IMR-90 (cell line): ENCODE results near the gene TAF4B. TPM values are rescaled to one million over a fixed set of nuclear protein-coding genes. Genes with fewer than 3 reads are reported as not detected.

Experiments used
- ATAC-seq: fragments of 200-7000 bp; cut with Tn5 transposase; 2 replicates; pipeline ENCODE4 v1.9.1; 2020; ENCODE audit warnings: low read depth, mild to moderate bottlenecking, moderate library complexity
- BruUV-seq: library from RNA; stranded (reverse); fragments of 400-500 nt; replicated peaks from 2 replicates; lab custom pipeline; 2021; lab: Mats Ljungman, UMichigan
- CTCF ChIA-PET: fragments of 300-600 bp; formaldehyde crosslinking; extraction: SDS; loops from one replicate; lab custom pipeline; 2021; ENCODE audit warnings: antibody characterized with exemption; lab: Yijun Ruan, JAX
- POLR2A ChIA-PET: fragments of 300-600 bp; sonication (Branson Sonifier 250); formaldehyde crosslinking; loops from one replicate; lab custom pipeline; 2022; ENCODE audit warnings: antibody characterized with exemption; ENCODE audit not compliant: unreplicated experiment; lab: Charles Lee
- DNase-seq: peaks from one replicate; pipeline ENCODE4 v3.0.0; 2013
- H2AFZ ChIP-seq: replicated peaks from 2 replicates; pipeline ENCODE3; 2013; ENCODE audit warnings: low read length, mild to moderate bottlenecking; ENCODE audit not compliant: poor library complexity
- H2AK5ac ChIP-seq: 2 replicates; pipeline ENCODE4 v1.6.1; 2013; ENCODE audit warnings: low read depth, low read length, inconsistent platforms
- H2AK9ac ChIP-seq: replicated peaks from 2 replicates; pipeline ENCODE3; 2013; ENCODE audit warnings: mild to moderate bottlenecking, low read depth, low read length, moderate library complexity; ENCODE audit not compliant: poor library complexity
- H2BK120ac ChIP-seq: 2 replicates; pipeline ENCODE4 v1.6.1; 2013; ENCODE audit warnings: low read depth, low read length, inconsistent platforms
- H2BK15ac ChIP-seq: 3 replicates; pipeline ENCODE4 v1.6.1; 2013; ENCODE audit warnings: low read depth, low read length, inconsistent platforms
- H2BK20ac ChIP-seq: 2 replicates; pipeline ENCODE4 v1.6.1; 2013; ENCODE audit warnings: low read depth, mild to moderate bottlenecking, inconsistent platforms, low read length, moderate library complexity
- H2BK5ac ChIP-seq: 2 replicates; pipeline ENCODE4 v1.6.1; 2013; ENCODE audit warnings: mild to moderate bottlenecking, low read depth, low read length, inconsistent platforms; ENCODE audit not compliant: poor library complexity, severe bottlenecking
- H3K14ac ChIP-seq: replicated peaks from 2 replicates; pipeline ENCODE4 v1.6.1; 2013; ENCODE audit warnings: low read depth, low read length, inconsistent platforms
- H3K18ac ChIP-seq: 2 replicates; pipeline ENCODE4 v1.6.1; 2013; ENCODE audit warnings: low read depth, low read length, control low read depth
- H3K23ac ChIP-seq: 2 replicates; pipeline ENCODE4 v1.6.1; 2013; ENCODE audit warnings: low read depth, low read length, inconsistent platforms
- H3K27ac ChIP-seq: 2 replicates; pipeline ENCODE4 v1.5.1; 2013; ENCODE audit warnings: mild to moderate bottlenecking, control low read depth, low read length; ENCODE audit not compliant: insufficient read depth
- H3K27me3 ChIP-seq: 2 replicates; pipeline ENCODE4 v1.6.1; 2013; ENCODE audit warnings: low read length; ENCODE audit not compliant: control insufficient read depth, insufficient read depth
- H3K36me3 ChIP-seq: 2 replicates; pipeline ENCODE4 v1.6.1; 2013; ENCODE audit warnings: low read length, mixed read lengths; ENCODE audit not compliant: control insufficient read depth, insufficient read depth
- H3K4ac ChIP-seq: 2 replicates; pipeline ENCODE4 v1.6.1; 2013; ENCODE audit warnings: low read depth, low read length, inconsistent platforms
- H3K4me1 ChIP-seq: 2 replicates; pipeline ENCODE4 v1.6.1; 2013; ENCODE audit warnings: low read length, mixed read lengths; ENCODE audit not compliant: control insufficient read depth, insufficient read depth
- H3K4me2 ChIP-seq: 2 replicates; pipeline ENCODE4 v1.6.1; 2013; ENCODE audit warnings: low read depth, mild to moderate bottlenecking, control low read depth, low read length, moderate library complexity
- H3K4me3 ChIP-seq: 2 replicates; pipeline ENCODE4 v1.5.1; 2013; ENCODE audit warnings: low read depth, mild to moderate bottlenecking, control low read depth, low read length, moderate library complexity; ENCODE audit not compliant: insufficient read depth
- H3K56ac ChIP-seq: 2 replicates; pipeline ENCODE4 v1.6.1; 2013; ENCODE audit warnings: low read length, inconsistent platforms; ENCODE audit not compliant: insufficient read depth; ENCODE audit errors: extremely low read depth
- H3K79me1 ChIP-seq, 2 experiments: 2 replicates each; pipeline ENCODE4 v1.6.1; 2013; ENCODE audit warnings: low read length in 2 of 2, inconsistent platforms in 1 of 2, low read depth in 1 of 2
- H3K9ac ChIP-seq: 2 replicates; pipeline ENCODE4 v1.6.1; 2013; ENCODE audit warnings: low read depth, low read length, control low read depth
- H3K9me1 ChIP-seq: 2 replicates; pipeline ENCODE4 v1.6.1; 2013; ENCODE audit warnings: low read length, inconsistent platforms; ENCODE audit not compliant: insufficient read depth
- H3K9me3 ChIP-seq: 2 replicates; pipeline ENCODE4 v1.6.1; 2013; ENCODE audit warnings: low read length; ENCODE audit not compliant: control insufficient read depth, insufficient read depth
- H4K20me1 ChIP-seq: 2 replicates; pipeline ENCODE4 v1.6.1; 2013; ENCODE audit warnings: low read length, inconsistent platforms; ENCODE audit not compliant: insufficient read depth
- H4K5ac ChIP-seq: 2 replicates; pipeline ENCODE4 v1.6.1; 2013; ENCODE audit warnings: mild to moderate bottlenecking, low read depth, low read length, control low read depth
- H4K8ac ChIP-seq, 2 experiments: 2 replicates each; pipeline ENCODE4 v1.6.1; 2013; ENCODE audit warnings: low read depth in 2 of 2, low read length in 2 of 2, control low read depth in 1 of 2, inconsistent platforms in 1 of 2
- H4K91ac ChIP-seq: 2 replicates; pipeline ENCODE4 v1.6.1; 2013; ENCODE audit warnings: low read depth, low read length, inconsistent platforms; ENCODE audit not compliant: insufficient read depth
- CEBPB ChIP-seq: IDR thresholded peaks from 2 replicates; pipeline ENCODE4 v1.6.1; 2012; ENCODE audit warnings: low read depth, low read length, improper control_type of control experiment
- CTCF ChIP-seq: conservative IDR thresholded peaks from 2 replicates; pipeline ENCODE4 v1.5.1; 2012; ENCODE audit warnings: mild to moderate bottlenecking, low read depth, low read length, improper control_type of control experiment
- FOS ChIP-seq: fragments of 150-350 bp; IDR thresholded peaks from 2 replicates; pipeline ENCODE4 v1.6.1; 2016; ENCODE audit warnings: low read depth, low read length
- MXI1 ChIP-seq: IDR thresholded peaks from 2 replicates; pipeline ENCODE4 v1.6.1; 2012; ENCODE audit warnings: low read depth, mild to moderate bottlenecking, low read length, moderate library complexity, borderline replicate concordance
- NFE2L2 ChIP-seq: fragments of 150-350 bp; IDR thresholded peaks from 2 replicates; pipeline ENCODE4 v1.6.1; 2016; ENCODE audit warnings: low read depth, mild to moderate bottlenecking, low read length
- POLR2A ChIP-seq: IDR thresholded peaks from 2 replicates; pipeline ENCODE4 v1.6.1; 2012; ENCODE audit warnings: mild to moderate bottlenecking, low read depth, low read length
- RAD21 ChIP-seq: IDR thresholded peaks from 2 replicates; pipeline ENCODE4 v1.6.1; 2012; ENCODE audit warnings: low read length, improper control_type of control experiment
- RCOR1 ChIP-seq: IDR thresholded peaks from 2 replicates; pipeline ENCODE4 v1.6.1; 2012; ENCODE audit warnings: mild to moderate bottlenecking, low read length, improper control_type of control experiment; ENCODE audit not compliant: insufficient replicate concordance
- RFX5 ChIP-seq: IDR thresholded peaks from 2 replicates; pipeline ENCODE4 v1.8.0; 2012; ENCODE audit warnings: low read depth, mild to moderate bottlenecking, low read length, moderate library complexity
- SMC3 ChIP-seq: fragments of 150-350 bp; IDR thresholded peaks from 2 replicates; pipeline ENCODE4 v1.6.1; 2016; ENCODE audit warnings: low read depth, mild to moderate bottlenecking, antibody characterized with exemption, low read length, moderate library complexity
- USF2 ChIP-seq: fragments of 150-350 bp; IDR thresholded peaks from 2 replicates; pipeline ENCODE4 v1.6.1; 2017; ENCODE audit warnings: mild to moderate bottlenecking, antibody characterized with exemption, low read length, low read depth
- WGBS, 2 experiments: methylation state at CpG; one replicate each; pipeline versions ENCODE4 v1.1.5 to v1.1.7; 2013; ENCODE audit warnings: missing lambda C conversion rate in 2 of 2; ENCODE audit not compliant: insufficient read length in 1 of 2; ENCODE audit errors: extremely low coverage in 2 of 2; 5-methylcytosine and 5-hydroxymethylcytosine counted together
- dilution Hi-C: fragments of 300-500 bp; cut with HindIII; formaldehyde crosslinking; loops from one replicate; pipeline ENCODE4 v1.14.3; 2018; ENCODE audit warnings: low sequenced_read_pairs; ENCODE audit not compliant: unreplicated experiment
- in situ Hi-C: fragments of 300-500 bp; cut with MboI; formaldehyde crosslinking; loops from 3 replicates; pipeline ENCODE4 v1.14.3; 2019; ENCODE audit warnings: low sequenced_read_pairs, inconsistent platforms, mixed read lengths
- intact Hi-C: fragments of 100-400 bp; cut with micrococcal nuclease; formaldehyde crosslinking; loops from 2 replicates; pipeline ENCODE4 v1.10.0; 2022
- polyA plus RNA-seq, 3 experiments: library from polyadenylated mRNA; depleted of rRNA; stranded (reverse); fragments of >200 nt; gene quantifications; 2 replicates each; pipeline ENCODE4 v1.2.3, GENCODE V29; 2012; ENCODE audit warnings: low replicate concordance in 1 of 3
- total RNA-seq: library from RNA; depleted of rRNA; stranded (reverse); fragments of >200 nt; gene quantifications from 2 replicates; pipeline ENCODE4 v1.2.3, GENCODE V29; 2012

TAF4B gene
- total and polyA plus RNA-seq, 2 of the 4 experiments (the other 2 are of a cell fraction), result 0.38 to 1.1 TPM

GRCh38 chr18:26356045-26356785 is 130.0 kb downstream of the TAF4B start:
- H3K79me1 ChIP-seq, result no peaks in the 10 kb centered on the region
- dilution Hi-C loops, result no loop called here
- no peak overlapping the region for H2AFZ ChIP-seq
- no peak overlapping the region for H2BK120ac ChIP-seq
- H3K4me1 ChIP-seq, result no peaks in the 10 kb centered on the region
- CTCF ChIA-PET, result interaction anchor here (1.0 kb wide), 1 partner anchor 28 kb away, joined by 3 read pairs; no protein-coding TSS in a partner anchor
- no peak overlapping the region for H2AK9ac ChIP-seq
- H3K9me1 ChIP-seq, result no peaks in the 10 kb centered on the region
- no peaks in the 10 kb centered on the region for H3K27me3 ChIP-seq
- POLR2A ChIA-PET, result no interaction called here
- no peak overlapping the region for H3K27ac ChIP-seq
- H3K23ac ChIP-seq, result no peak overlapping the region
- H3K14ac ChIP-seq, result no peak overlapping the region
- H2AK5ac ChIP-seq, result no peak overlapping the region
- TF ChIP-seq MXI1, result no peak
- no peak for TF ChIP-seq POLR2A
- no peak for TF ChIP-seq CTCF
- TF ChIP-seq RFX5, result no peak
- TF ChIP-seq USF2, result no peak
- TF ChIP-seq NFE2L2, result no peak
- TF ChIP-seq FOS, result no peak
- TF ChIP-seq SMC3, result no peak
- TF ChIP-seq RCOR1, result no peak
- TF ChIP-seq RAD21, result no peak
- no peak for TF ChIP-seq CEBPB
- H3K4me2 ChIP-seq, result no peak overlapping the region
- no CpG with 5 or more reads among the region's 4 CpGs for WGBS, 2 experiments
- no TSS peak for BruUV-seq
- no peak overlapping the region for H2BK5ac ChIP-seq
- no peak overlapping the region for H2BK20ac ChIP-seq
- no peak overlapping the region for H3K4ac ChIP-seq
- no peak for DNase-seq
- no peak overlapping the region for H3K56ac ChIP-seq
- no peaks in the 10 kb centered on the region for H3K9me3 ChIP-seq
- in situ Hi-C loops, result no loop called here
- H3K9ac ChIP-seq, result no peak overlapping the region
- H4K5ac ChIP-seq, result no peak overlapping the region
- H3K18ac ChIP-seq, result no peak overlapping the region
- H4K8ac ChIP-seq, result no peak overlapping the region
- no peak overlapping the region for H2BK15ac ChIP-seq
- intact Hi-C loops, result no loop called here
- no peak overlapping the region for H3K4me3 ChIP-seq
- no peak overlapping the region for H4K91ac ChIP-seq
- H3K36me3 ChIP-seq, result no peaks in the 10 kb centered on the region
- no peaks in the 10 kb centered on the region for H4K20me1 ChIP-seq
- ATAC-seq, result no peak
